ENCODE results near the gene RCSD1.

The RCSD1 gene

GRCh38 chr1:167749741-167750140 lies 119.7 kb downstream of the RCSD1 start:
- H3K27me3 ChIP-seq (ENCODE audit: control insufficient read depth, insufficient read depth, low read length), result no peaks in the 10 kb centered on the region
- H3K9me3 ChIP-seq (ENCODE audit: control insufficient read depth, low read length), result no peaks in the 10 kb centered on the region

GRCh38 chr1:167750641-167751040 lies 120.6 kb downstream of the RCSD1 start:
- Histone ChIP-seq H3K4me1 (ENCODE audit: control insufficient read depth, insufficient read depth, low read length) (peaks cover 32% of the 10 kb centered on the region), H3K9me3 (ENCODE audit: control insufficient read depth, low read length) (no peaks in the 10 kb centered on the region), H3K36me3 (ENCODE audit: control insufficient read depth, insufficient read depth, low read length) (no peaks in the 10 kb centered on the region)

More at GRCh38 chr1:167749741-167750140, 119.7 kb downstream of the RCSD1 start:
- Histone ChIP-seq H3K9ac (ENCODE audit: low read length) (no peak overlapping the region), H3K4me1 (ENCODE audit: control insufficient read depth, insufficient read depth, low read length) (peaks cover 32% of the 10 kb centered on the region), H3K4me3 (ENCODE audit: low read length) (no peak overlapping the region), H3K36me3 (ENCODE audit: control insufficient read depth, insufficient read depth, low read length) (no peaks in the 10 kb centered on the region)

GRCh38 chr1:167751676-167752075 lies 121.6 kb downstream of the RCSD1 start:
- Histone ChIP-seq H3K36me3 (ENCODE audit: control insufficient read depth, insufficient read depth, low read length) (no peaks in the 10 kb centered on the region), H3K27me3 (ENCODE audit: control insufficient read depth, insufficient read depth, low read length) (no peaks in the 10 kb centered on the region), H3K9me3 (ENCODE audit: control insufficient read depth, low read length) (no peaks in the 10 kb centered on the region), H3K9ac (ENCODE audit: low read length) (no peak overlapping the region), H3K4me1 (ENCODE audit: control insufficient read depth, insufficient read depth, low read length) (peaks cover 30% of the 10 kb centered on the region), H3K4me3 (ENCODE audit: low read length) (no peak overlapping the region)

More at GRCh38 chr1:167750641-167751040, 120.6 kb downstream of the RCSD1 start:
- Histone ChIP-seq H3K27me3 (ENCODE audit: control insufficient read depth, insufficient read depth, low read length) (no peaks in the 10 kb centered on the region), H3K9ac (ENCODE audit: low read length) (no peak overlapping the region), H3K4me3 (ENCODE audit: low read length) (no peak overlapping the region)

GRCh38 chr1:167752219-167752985 lies 122.4 kb downstream of the RCSD1 start:
- Histone ChIP-seq H3K9me3 (ENCODE audit: control insufficient read depth, low read length) (no peaks in the 10 kb centered on the region), H3K9ac (ENCODE audit: low read length) (peak overlapping the region; percentile 33), H3K36me3 (ENCODE audit: control insufficient read depth, insufficient read depth, low read length) (no peaks in the 10 kb centered on the region), H3K4me3 (ENCODE audit: low read length) (no peak overlapping the region), H3K4me1 (ENCODE audit: control insufficient read depth, insufficient read depth, low read length) (peaks cover 38% of the 10 kb centered on the region), H3K27me3 (ENCODE audit: control insufficient read depth, insufficient read depth, low read length) (no peaks in the 10 kb centered on the region)

- H3K36me3 ChIP-seq (ENCODE audit: control insufficient read depth, insufficient read depth, low read length), result no peaks in the 10 kb centered on the region
- H3K4me1 ChIP-seq (ENCODE audit: control insufficient read depth, insufficient read depth, low read length), result peaks cover 41% of the 10 kb centered on the region
Observed at GRCh38 chr1:167755654-167756053, 125.6 kb downstream of the RCSD1 start.

More at GRCh38 chr1:167755654-167756053, 125.6 kb downstream of the RCSD1 start:
- Histone ChIP-seq H3K4me3 (ENCODE audit: low read length) (no peak overlapping the region), H3K27me3 (ENCODE audit: control insufficient read depth, insufficient read depth, low read length) (no peaks in the 10 kb centered on the region), H3K9ac (ENCODE audit: low read length) (no peak overlapping the region), H3K9me3 (ENCODE audit: control insufficient read depth, low read length) (no peaks in the 10 kb centered on the region)

Data from mucosa of stomach (tissue), 1 donor.